HEK293T (cell line): ENCODE measurements around the gene CEP44.

ENCODE experiments used
- ARNT ChIP-seq: fragments of 450-650 bp; IDR thresholded peaks from 2 replicates; pipeline ENCODE4 v1.6.1; 2017; ENCODE audit warnings: mild to moderate bottlenecking
- BHLHE40 ChIP-seq: fragments of 450-650 bp; IDR thresholded peaks from 2 replicates; pipeline ENCODE4 v1.6.1; 2016; ENCODE audit warnings: mild to moderate bottlenecking, moderate library complexity, borderline replicate concordance
- ELF4 ChIP-seq: fragments of 450-650 bp; IDR thresholded peaks from 2 replicates; pipeline ENCODE4 v1.6.1; 2017; ENCODE audit warnings: antibody characterized with exemption
- FOXM1 ChIP-seq: fragments of 450-650 bp; IDR thresholded peaks from 2 replicates; pipeline ENCODE4 v1.6.1; 2017; ENCODE audit warnings: mild to moderate bottlenecking, borderline replicate concordance
- LEF1 ChIP-seq: fragments of 450-650 bp; IDR thresholded peaks from 2 replicates; pipeline ENCODE4 v1.6.1; 2017; ENCODE audit warnings: mild to moderate bottlenecking, borderline replicate concordance
- SP1 ChIP-seq: fragments of 450-650 bp; IDR thresholded peaks from 2 replicates; pipeline ENCODE4 v1.6.1; 2017
- SUZ12 ChIP-seq: fragments of 450-650 bp; IDR thresholded peaks from 2 replicates; pipeline ENCODE4 v1.6.1; 2016; ENCODE audit warnings: mild to moderate bottlenecking
- TARDBP ChIP-seq: fragments of 450-650 bp; IDR thresholded peaks from 2 replicates; pipeline ENCODE4 v1.6.1; 2016
- TF ChIP-seq, protein P1 (sequence below): fragments of 450-650 bp; IDR thresholded peaks from 2 replicates; pipeline ENCODE4 v1.6.1; 2016

DNA sequence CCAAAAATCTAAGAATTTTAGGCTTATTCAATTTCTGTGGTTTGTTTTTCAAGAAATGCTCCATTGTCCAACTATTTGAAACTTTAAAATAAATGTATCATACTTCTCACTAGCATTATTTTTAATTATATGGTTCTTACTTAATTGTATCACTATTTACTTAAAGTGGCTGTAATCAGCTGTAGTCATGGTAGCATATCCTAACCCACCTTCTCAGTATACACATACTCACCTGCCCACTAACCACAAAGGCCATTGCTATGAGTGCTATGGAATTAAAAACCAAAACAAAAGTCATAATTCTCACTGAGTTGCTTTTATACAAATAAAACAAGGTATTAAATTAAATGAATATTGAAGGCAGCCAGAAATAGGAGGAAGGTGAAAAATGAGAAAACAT, 5.2 kb upstream of the CEP44 start:
- TF ChIP-seq SUZ12 (no peak), SP1 (no peak), FOXM1 (no peak), BHLHE40 (no peak), TARDBP (no peak), LEF1 (no peak), ELF4 (no peak), ARNT (no peak)
- TF ChIP-seq, protein P1, sequence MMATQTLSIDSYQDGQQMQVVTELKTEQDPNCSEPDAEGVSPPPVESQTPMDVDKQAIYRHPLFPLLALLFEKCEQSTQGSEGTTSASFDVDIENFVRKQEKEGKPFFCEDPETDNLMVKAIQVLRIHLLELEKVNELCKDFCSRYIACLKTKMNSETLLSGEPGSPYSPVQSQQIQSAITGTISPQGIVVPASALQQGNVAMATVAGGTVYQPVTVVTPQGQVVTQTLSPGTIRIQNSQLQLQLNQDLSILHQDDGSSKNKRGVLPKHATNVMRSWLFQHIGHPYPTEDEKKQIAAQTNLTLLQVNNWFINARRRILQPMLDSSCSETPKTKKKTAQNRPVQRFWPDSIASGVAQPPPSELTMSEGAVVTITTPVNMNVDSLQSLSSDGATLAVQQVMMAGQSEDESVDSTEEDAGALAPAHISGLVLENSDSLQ, result no peak
